Suprapubic skin (tissue), 4 donors: ENCODE results near the gene U2AF2.

Source experiments
- CTCF ChIP-seq, 2 donors: fragments of 200-600 bp in 1 of 2; fragments of 450-650 bp in 1 of 2; sonication (generic) in 1 of 2; IDR thresholded peaks; one replicate each; pipeline ENCODE4 v1.5.1; 2016 to 2019; ENCODE audit warnings: antibody characterized with exemption in 2 of 2, mild to moderate bottlenecking in 1 of 2, moderate library complexity in 1 of 2
- EP300 ChIP-seq: sonication (generic); formaldehyde crosslinking; IDR thresholded peaks from one replicate; pipeline ENCODE4 v1.6.1; 2017; ENCODE audit warnings: antibody characterized with exemption
- POLR2A ChIP-seq, 2 donors: fragments of 450-650 bp; IDR thresholded peaks; one replicate each; pipeline ENCODE4 v1.6.1; 2017; ENCODE audit warnings: antibody characterized with exemption in 2 of 2, mild to moderate bottlenecking in 2 of 2, moderate library complexity in 2 of 2
- POLR2AphosphoS5 ChIP-seq, 3 donors: sonication (generic); formaldehyde crosslinking; IDR thresholded peaks; one replicate each; pipeline ENCODE4 v1.6.1; 2017; ENCODE audit warnings: antibody characterized with exemption in 3 of 3

- TF ChIP-seq CTCF (IDR thresholded peaks at IDR 0.05) (no peak), POLR2A (IDR thresholded peaks at IDR 0.05) (no peak), POLR2AphosphoS5 (IDR thresholded peaks at IDR 0.05) (no peak), EP300 (no peak)
These were observed 36.4 kb upstream of the U2AF2 start for GRCh38 chr19:55618426-55618825.
